Measurements from ENCODE around the gene HMGCS1. TPM values are rescaled to one million over a fixed set of nuclear protein-coding genes. Genes with fewer than 3 reads are reported as not detected.

HMGCS1 gene
- total RNA-seq, 5 donors from 2014 or later (not counting 1 experiment from before 2014, with no cell fraction given): 29.2 to 49.1 (median 36.2) TPM

GRCh38 chr5:43243270-43243669 lies 69.9 kb downstream of the HMGCS1 start:
- Mint-ChIP-seq H3K9me3 (no peaks in the 10 kb centered on the region), H3K27ac (no peak overlapping the region), H3K36me3 (no peaks in the 10 kb centered on the region), H3K4me3 (no peak overlapping the region), H3K4me1 (no peaks in the 10 kb centered on the region), H3K27me3 (peaks cover 8 to 48% of the 10 kb centered on the region in 2 donors)
- H3K4me1 ChIP-seq (ENCODE audit: control insufficient read depth in 1 of 2, extremely low read depth in 1 of 2, insufficient read depth in 2 of 2, low read length in 2 of 2): peaks cover 0 to 4% of the 10 kb centered on the region in 2 experiments
- H3K9me3 ChIP-seq: no peaks in the 10 kb centered on the region
- no peak for DNase-seq
- H3K27me3 ChIP-seq (replicated peaks in 1 of 2; ENCODE audit: control insufficient read depth in 2 of 2, extremely low read depth in 1 of 2, insufficient read depth in 2 of 2, low read length in 1 of 2): peaks cover 0 to 19% of the 10 kb centered on the region in 2 experiments
- no peak for ATAC-seq (replicated peaks in 1 of 4)
- H3K4me3 ChIP-seq (ENCODE audit: control insufficient read depth in 1 of 2, extremely low read depth in 1 of 2, low read length in 1 of 2): no peak overlapping the region
- no peak overlapping the region for H3K27ac ChIP-seq (ENCODE audit: low read length)
- no peaks in the 10 kb centered on the region for H3K36me3 ChIP-seq (ENCODE audit: control insufficient read depth in 2 of 2, extremely low read depth in 1 of 2, insufficient read depth in 1 of 2, low read length in 1 of 2)
- POLR2A ChIA-PET: no interaction called here
- CTCF ChIA-PET: no interaction called here

GRCh38 chr5:43242196-43242595 lies 71.0 kb downstream of the HMGCS1 start:
- Histone ChIP-seq H3K4me3 (ENCODE audit: control insufficient read depth in 1 of 2, extremely low read depth in 1 of 2, low read length in 1 of 2) (no peak overlapping the region), H3K27me3 (replicated peaks in 1 of 2; ENCODE audit: control insufficient read depth in 2 of 2, extremely low read depth in 1 of 2, insufficient read depth in 2 of 2, low read length in 1 of 2) (peaks cover 0 to 19% of the 10 kb centered on the region in 2 experiments), H3K4me1 (ENCODE audit: control insufficient read depth in 1 of 2, extremely low read depth in 1 of 2, insufficient read depth in 2 of 2, low read length in 2 of 2) (peaks cover 0 to 4% of the 10 kb centered on the region in 2 experiments), H3K9me3 (no peaks in the 10 kb centered on the region), H3K36me3 (ENCODE audit: control insufficient read depth in 2 of 2, extremely low read depth in 1 of 2, insufficient read depth in 1 of 2, low read length in 1 of 2) (no peaks in the 10 kb centered on the region), H3K27ac (ENCODE audit: low read length) (no peak overlapping the region)
- Mint-ChIP-seq H3K4me1 (no peaks in the 10 kb centered on the region), H3K36me3 (no peaks in the 10 kb centered on the region), H3K27ac (no peak overlapping the region), H3K9me3 (no peaks in the 10 kb centered on the region), H3K4me3 (no peak overlapping the region), H3K27me3 (peaks cover 8 to 46% of the 10 kb centered on the region in 2 donors)
- ChIA-PET CTCF (interaction anchor here in 1 of 2 donors (1.0 kb wide), 1 partner anchor 11 kb away, joined by 3 read pairs; no protein-coding TSS in a partner anchor), POLR2A (no interaction called here)
- DNase-seq (no peak), ATAC-seq (replicated peaks in 1 of 4) (no peak)
- no CpG with 5 or more reads among the region's 1 CpG for WGBS (ENCODE audit: insufficient coverage)

Other genes with a start within 250 kb of the HMGCS1 start
- gene ZNF131, start 192.5 kb downstream of the HMGCS1 start, total RNA-seq: 10 to 100 TPM; 62.0 to 71.9 (median 67.5) TPM
- under 1 TPM in 4 of 5 donors, not detected in 1; 0.41 to 0.89 (median 0.73) TPM for gene NIM1K, start 121.2 kb downstream of the HMGCS1 start, total RNA-seq
- gene CCL28, start 99.0 kb upstream of the HMGCS1 start, total RNA-seq: 10 to 100 TPM; 13.3 to 18.1 (median 15.8) TPM
- gene TMEM267, start 170.5 kb upstream of the HMGCS1 start, total RNA-seq: 10 to 100 TPM; 10.1 to 19.4 (median 15.9) TPM
- gene C5orf34, start 201.7 kb upstream of the HMGCS1 start, total RNA-seq: 1 to 10 TPM; 1.0 to 4.2 (median 2.8) TPM
- gene PAIP1, start 243.7 kb upstream of the HMGCS1 start, total RNA-seq: 10 to 100 TPM; 28.8 to 44.9 (median 35.0) TPM

All from T-cell (primary cell).